Neural progenitor cell (in vitro differentiated cells): ENCODE measurements around the gene STAC2.
A peak's percentile ranks its signal among the peaks of the same experiment; 100 is the strongest.

ENCODE experiments used
- CTCF ChIP-seq: fragments of 200-600 bp; sonication (generic); IDR thresholded peaks from 2 replicates; pipeline ENCODE4 v1.5.1; 2017; ENCODE audit warnings: antibody characterized with exemption, mild to moderate bottlenecking
- EZH2phosphoT487 ChIP-seq: fragments of 200-600 bp; sonication (generic); IDR thresholded peaks from 2 replicates; pipeline ENCODE4 v1.6.1; 2017; ENCODE audit warnings: antibody characterized with exemption

DNA sequence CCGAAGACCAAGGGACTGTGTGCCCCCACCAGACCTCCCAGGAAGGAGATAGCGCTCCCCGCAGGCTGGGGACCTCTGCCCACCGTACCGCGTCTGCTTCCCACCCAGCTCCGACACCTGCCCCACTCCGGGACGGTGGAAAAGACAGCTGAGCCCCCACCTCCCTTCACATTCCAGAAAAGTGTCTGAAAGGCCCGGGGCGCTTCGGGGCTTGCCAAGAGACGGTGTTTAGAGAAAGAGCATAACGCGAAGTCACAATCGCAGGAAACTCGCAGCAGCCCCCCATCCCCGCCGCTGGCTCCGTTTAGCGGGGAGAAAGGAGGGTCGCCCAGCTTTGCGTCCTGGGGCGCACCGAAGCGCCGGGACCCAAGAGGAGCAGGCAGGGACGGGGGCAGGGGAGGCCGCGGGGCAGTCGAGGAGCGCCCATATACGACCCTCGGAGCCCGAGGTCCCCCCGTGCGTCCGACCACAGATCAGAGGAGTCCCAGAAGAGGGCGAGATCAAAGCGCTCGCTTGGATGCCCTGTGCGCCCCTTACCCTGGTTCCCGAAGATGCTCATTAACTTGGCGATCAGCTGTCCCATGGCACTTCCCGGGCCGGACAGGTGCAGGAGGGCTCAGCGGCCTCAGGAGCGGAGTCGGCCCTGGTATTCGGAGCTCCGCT, 60.4 kb downstream of the STAC2 start:
- TF ChIP-seq CTCF (no peak), EZH2phosphoT487 (peak; percentile 65)
